Measurements from ENCODE around the gene LDLRAD4. TPM values are rescaled to one million over a fixed set of nuclear protein-coding genes. Genes with fewer than 3 reads are reported as not detected.

Gene LDLRAD4
- total and polyA plus RNA-seq, 9 of the 15 experiments (the other 6 are each of a cell fraction or from before 2014, with no cell fraction given): 0.01 TPM; not detected in 8

DNA sequence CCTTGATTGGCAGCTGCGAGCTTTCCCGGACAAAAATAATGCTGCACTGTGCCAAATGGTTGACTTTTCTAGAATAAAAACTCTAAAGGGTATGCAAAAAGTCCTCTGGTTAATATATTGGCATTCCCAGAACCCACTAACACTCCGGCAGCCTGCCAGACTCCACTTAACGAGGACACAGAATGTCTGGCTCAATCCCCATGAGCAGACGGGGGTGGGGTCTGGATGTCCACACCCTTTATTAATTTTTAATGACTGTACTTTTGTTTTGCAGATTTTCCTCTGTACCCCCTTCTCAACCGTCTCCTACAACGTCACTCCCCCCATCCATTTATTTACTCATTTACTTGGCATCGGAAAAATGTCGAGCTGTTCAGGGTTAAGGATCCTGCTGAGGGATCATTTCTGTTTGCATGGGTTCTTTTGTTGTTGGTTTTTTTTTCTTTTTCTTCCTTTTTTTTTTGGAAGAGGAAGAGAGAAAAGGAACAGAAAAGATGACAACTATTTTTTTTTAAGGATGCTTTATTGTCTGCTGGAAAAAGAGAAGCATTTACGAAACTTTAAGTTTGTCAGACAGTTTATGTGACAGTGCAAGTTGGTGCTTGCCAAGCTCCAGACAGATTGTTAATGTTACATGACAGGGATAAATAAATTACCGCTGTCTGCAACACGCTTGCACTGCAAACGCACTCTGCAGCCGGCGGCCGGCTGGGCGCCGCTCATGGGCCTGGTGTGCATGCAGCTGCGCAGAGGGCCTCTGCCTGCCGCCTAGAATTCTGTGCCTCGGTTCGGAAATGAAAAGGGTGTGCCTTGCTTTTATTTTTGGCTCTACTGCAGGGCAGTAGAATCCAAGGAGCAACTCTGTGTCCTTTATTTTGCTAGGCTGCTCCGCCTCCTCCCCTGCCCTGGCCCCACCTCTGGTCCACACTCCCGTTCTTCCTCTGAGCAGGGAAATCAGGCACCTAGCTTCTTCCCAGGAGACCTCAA is 3.6 kb downstream of the LDLRAD4 start:
- in situ Hi-C loops (cut with MboI): no loop called here
- no peak for DNase-seq (ENCODE audit: extremely low read depth in 1 of 4, low spot score in 3 of 4)
- no peak for ATAC-seq
- no peak overlapping the region for H3K27ac ChIP-seq (ENCODE audit: extremely low read depth, low read depth, low read length)
- H3K36me3 ChIP-seq (ENCODE audit: control insufficient read depth, insufficient read depth, low read length): no peaks in the 10 kb centered on the region
- FAIRE-seq: no peak
- peaks cover 0 to 15% of the 10 kb centered on the region in 2 experiments; a peak in 2 of 5 replicates for H3K4me1 ChIP-seq (replicated peaks in 1 of 2; ENCODE audit: control insufficient read depth in 2 of 2, insufficient read depth in 2 of 2, low read length in 2 of 2)
- CTCF ChIA-PET (ENCODE audit: low intra/inter-chr PET ratio): no interaction called here
- no peak overlapping the region for H2AFZ ChIP-seq (ENCODE audit: low read depth, low read length)
- peaks cover 24 to 37% of the 10 kb centered on the region in 2 experiments for H3K27me3 ChIP-seq (ENCODE audit: control insufficient read depth in 2 of 2, insufficient read depth in 2 of 2, low read length in 2 of 2)
- BruUV-seq (replicated peaks): no TSS peak
- no peaks in the 10 kb centered on the region; the same call in 1 of the 2 replicates for H4K20me1 ChIP-seq (replicated peaks; ENCODE audit: control insufficient read depth, insufficient read depth, low read length)
- TF ChIP-seq, protein P1, sequence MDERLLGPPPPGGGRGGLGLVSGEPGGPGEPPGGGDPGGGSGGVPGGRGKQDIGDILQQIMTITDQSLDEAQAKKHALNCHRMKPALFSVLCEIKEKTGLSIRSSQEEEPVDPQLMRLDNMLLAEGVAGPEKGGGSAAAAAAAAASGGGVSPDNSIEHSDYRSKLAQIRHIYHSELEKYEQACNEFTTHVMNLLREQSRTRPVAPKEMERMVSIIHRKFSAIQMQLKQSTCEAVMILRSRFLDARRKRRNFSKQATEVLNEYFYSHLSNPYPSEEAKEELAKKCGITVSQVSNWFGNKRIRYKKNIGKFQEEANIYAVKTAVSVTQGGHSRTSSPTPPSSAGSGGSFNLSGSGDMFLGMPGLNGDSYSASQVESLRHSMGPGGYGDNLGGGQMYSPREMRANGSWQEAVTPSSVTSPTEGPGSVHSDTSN (CRISPR knock-in tag; IDR thresholded peaks at IDR 0.05; ENCODE audit: low read depth): no peak
- TF ChIP-seq, protein P1 (tag; conservative IDR thresholded peaks at IDR 0.05; ENCODE audit: low read depth): 0 out of 2 replicates have a peak, but pooled peaks have one; percentile 6
- TF ChIP-seq NRF1 (conservative IDR thresholded peaks at IDR 0.05 in 1 of 2, IDR thresholded peaks at IDR 0.05 in 1 of 2): peak; percentile 27 to 46; a peak in 2 of 4 replicates
- no peak for TF ChIP-seq MYNN (IDR thresholded peaks at IDR 0.05)
- no peak for TF ChIP-seq MYNN (CRISPR knock-in tag; IDR thresholded peaks at IDR 0.05)
- POLR2A ChIA-PET: interaction anchor here (0.5 to 0.8 kb wide), 2 partner anchors 19 to 44 kb away, joined by 3 read pairs; no protein-coding TSS in a partner anchor
- H3K4me2 ChIP-seq (ENCODE audit: insufficient read depth, low read length): no peak overlapping the region
- intact Hi-C loops (cut with micrococcal nuclease): no loop called here
- H3K4me3 ChIP-seq: no peak overlapping the region
- H3K9me1 ChIP-seq (ENCODE audit: control insufficient read depth, insufficient read depth, low read length): no peaks in the 10 kb centered on the region
- no peaks in the 10 kb centered on the region for H3K79me2 ChIP-seq (ENCODE audit: control insufficient read depth, insufficient read depth, low read length)
- no peaks in the 10 kb centered on the region for H3K9me3 ChIP-seq (replicated peaks; ENCODE audit: control insufficient read depth, insufficient read depth, low read depth, low read length)
- H3K9ac ChIP-seq (ENCODE audit: insufficient read depth in 1 of 2, low read depth in 2 of 2, low read length in 2 of 2): no peak overlapping the region
- WGBS (ENCODE audit: insufficient coverage, low coverage, missing lambda C conversion rate): 1% methylated on average over 24 of the region's 24 CpGs

Data from K562 (cell line).